A204.1 (cell line): ENCODE results near the gene POU2AF1.
A peak's percentile ranks its signal among the peaks of the same experiment; 100 is the strongest.

ENCODE experiments used
- FAIRE-seq: peaks from 2 replicates; lab custom pipeline; 2012; peaks lifted over from hg19 to GRCh38; lab: Jason Lieb, UNC

The POU2AF1 gene

GRCh38 chr11:111360150-111361043 lies 18.7 kb downstream of the POU2AF1 start:
- FAIRE-seq: no peak

DNA sequence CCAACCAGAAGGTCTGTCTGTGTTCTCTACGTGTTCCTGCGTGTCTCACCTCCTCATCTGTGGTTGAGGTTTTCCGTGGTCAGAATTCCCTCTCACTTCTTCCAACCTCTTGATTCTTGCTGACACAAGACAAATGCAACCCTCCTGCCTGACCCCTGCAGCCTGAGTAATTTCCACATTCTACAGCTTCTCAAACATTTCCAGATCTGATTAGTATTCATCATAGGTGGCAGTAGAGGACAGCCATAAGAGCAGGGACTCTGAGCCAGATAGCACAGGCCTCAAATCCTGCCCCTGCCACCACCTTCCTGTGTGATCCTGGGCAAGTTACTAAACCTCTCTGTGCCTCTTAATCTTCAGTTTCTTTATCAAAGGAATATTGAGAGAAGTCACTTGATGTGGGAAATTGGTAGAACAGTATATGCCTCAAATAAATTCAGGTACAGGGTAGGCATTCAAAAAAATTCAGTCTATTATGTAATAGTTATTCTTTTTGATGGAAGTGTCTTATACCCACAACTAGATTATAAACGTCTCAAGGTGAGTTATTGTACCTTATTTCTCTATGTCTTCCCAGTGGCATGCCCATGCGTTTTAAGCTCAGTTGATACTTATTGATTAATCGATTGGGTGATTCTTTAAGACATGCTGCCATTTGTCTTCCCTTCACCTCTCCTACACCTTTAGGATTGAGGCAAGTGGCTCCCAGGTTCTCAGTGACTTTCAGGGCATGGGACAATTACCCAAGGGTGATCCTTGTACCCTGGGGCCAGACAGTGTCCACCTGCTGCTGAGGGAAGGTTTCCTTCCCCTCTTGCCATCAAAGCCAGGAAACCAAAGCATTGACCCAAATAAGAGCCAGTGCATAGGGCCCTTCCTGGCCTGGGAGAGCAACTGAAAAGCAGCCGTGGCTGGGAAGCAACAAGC lies 19.6 kb downstream of the POU2AF1 start:
- FAIRE-seq: no peak

DNA sequence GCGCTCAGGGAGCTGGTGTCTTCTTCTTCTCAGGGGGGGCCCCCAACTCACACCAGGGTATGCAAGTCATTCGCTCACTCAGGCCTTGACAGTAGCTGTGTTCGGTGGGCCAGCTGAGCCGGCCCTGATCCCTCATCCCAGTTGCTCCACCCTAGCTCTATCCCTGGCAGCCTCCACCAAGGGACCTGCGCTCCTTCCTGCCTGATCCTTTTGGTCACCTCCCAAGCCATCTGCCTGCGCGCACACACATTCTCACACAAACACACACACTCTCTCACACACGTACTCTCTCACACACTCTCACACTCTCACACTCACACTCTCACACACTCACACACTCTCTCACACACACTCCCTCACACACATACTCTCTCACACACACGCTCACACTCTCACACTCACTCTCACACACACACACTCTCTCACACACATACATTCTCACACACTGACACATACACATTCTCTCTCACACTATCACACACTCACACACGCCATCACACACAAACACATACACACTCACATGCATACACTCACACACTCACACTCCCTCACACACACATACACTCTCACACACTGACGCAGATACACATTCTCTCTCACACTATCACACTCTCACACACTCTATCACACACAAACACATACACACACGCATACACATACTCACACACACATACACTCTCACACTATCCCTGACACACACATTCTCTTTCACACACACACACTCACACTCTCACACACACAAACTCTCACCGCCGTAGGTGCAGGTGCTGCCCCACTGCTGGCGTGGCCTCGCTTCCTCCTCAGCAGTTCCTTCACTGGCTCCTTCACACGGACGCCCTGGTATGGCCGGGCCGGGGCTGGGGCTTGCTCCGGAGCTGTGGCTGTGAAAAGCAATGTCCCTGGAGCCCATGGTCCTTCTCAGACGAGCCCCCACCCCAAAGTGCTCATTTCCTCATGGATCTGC lies 20.8 kb downstream of the POU2AF1 start:
- FAIRE-seq: no peak

GRCh38 chr11:111357150-111358037 lies 21.7 kb downstream of the POU2AF1 start:
- FAIRE-seq: no peak

DNA sequence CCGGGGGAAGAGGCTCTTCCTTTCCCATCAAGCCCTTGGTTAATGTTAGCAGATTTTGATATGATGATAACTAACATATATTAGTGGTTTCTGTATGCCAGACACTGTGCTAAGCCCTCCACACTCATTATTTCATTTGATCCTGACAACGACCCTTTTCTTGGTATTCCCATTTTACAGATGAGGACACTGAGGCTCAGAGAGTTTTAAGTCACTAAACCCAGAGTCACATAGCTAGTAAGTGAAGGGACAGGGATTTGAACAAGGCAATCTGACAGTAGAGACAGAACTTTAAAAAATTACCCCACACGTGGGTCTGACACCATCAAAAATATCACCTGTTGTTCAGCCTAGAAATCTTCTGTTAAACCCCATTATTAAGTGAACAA lies 22.4 kb downstream of the POU2AF1 start:
- no peak for FAIRE-seq

DNA sequence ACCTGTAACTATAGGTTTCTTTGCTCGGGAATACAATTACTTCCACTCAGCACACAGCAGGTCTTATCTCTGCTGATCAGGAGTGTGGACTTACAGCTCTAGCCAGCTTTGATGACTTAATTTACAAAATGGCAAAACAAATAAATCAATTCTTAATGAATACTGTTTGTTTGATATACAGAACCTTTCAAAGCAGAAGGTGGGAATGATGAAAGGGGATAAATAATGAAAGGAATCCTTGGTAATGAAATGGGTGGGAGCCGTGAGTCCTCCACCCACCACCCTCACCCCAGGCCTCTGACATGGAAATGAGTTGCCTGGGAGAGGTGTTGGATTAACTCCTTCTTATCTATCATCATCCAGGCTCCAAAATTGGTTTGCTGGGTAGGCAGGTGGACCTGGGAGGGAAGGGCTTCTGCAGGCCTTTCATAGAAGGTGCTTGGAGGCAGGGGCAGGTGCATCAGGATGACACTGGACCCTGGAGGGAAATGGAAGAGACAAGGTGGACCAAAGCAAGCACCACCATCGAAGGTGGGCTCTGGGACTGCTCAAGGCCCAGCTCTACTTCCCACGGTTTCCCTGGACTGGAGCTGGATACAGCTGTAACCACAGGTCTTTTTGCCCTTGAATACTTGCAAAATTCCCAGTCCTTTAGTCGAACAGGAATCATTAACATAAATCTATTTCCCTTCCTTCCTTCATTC lies 23.0 kb downstream of the POU2AF1 start:
- FAIRE-seq: no peak

DNA sequence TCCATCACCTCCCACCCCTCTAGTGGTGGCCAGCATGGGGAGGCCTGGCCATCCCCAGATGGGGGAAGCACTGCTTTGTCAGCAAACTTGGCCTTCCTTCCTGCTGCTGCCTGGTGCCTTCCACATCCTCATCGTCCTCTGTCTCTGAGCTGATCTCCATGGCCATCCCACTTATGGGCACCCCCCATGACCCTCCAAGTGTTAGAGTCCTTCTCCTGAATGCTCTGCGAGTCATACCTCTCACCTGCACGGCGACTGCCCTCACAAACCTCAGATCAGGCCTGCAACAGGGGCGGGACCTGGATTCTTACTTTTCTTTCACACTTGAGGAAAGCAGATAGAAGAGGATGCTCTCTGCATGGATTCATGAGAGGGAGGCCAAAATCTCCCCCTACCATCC lies 24.0 kb downstream of the POU2AF1 start:
- FAIRE-seq: no peak

- no peak for FAIRE-seq
These were observed 24.5 kb downstream of the POU2AF1 start for GRCh38 chr11:111354601-111354891.

- no peak for FAIRE-seq
These were observed 25.1 kb downstream of the POU2AF1 start for GRCh38 chr11:111353776-111354600.

- FAIRE-seq: no peak
These were observed 26.0 kb downstream of the POU2AF1 start for GRCh38 chr11:111352935-111353710.

DNA sequence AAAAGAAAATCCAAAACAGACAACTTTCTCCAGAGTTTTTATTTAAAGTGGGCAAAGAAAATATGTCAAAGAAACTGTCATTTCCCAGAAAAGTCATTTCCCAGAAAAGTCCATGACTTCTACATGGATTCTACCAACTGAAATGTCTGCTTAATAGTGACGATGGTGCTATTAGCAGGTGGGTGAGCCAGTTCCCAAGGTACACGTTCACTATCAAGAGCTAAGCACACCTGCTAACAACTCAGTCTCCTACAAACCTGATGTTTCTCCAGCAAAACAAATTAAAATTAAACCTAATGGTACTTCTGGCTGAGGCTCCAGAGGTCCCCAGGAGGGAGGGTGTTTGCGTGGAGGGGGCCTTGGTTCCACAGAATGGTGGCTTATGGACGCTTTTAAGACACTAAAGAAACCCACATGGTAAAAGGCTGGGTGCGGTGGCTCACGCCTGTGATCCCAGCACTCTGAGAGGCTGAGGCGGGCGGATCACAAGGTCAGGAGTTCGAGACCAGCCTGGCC lies 26.8 kb downstream of the POU2AF1 start:
- no peak for FAIRE-seq

- no peak for FAIRE-seq
These were observed 27.6 kb downstream of the POU2AF1 start for GRCh38 chr11:111351374-111352055.

DNA sequence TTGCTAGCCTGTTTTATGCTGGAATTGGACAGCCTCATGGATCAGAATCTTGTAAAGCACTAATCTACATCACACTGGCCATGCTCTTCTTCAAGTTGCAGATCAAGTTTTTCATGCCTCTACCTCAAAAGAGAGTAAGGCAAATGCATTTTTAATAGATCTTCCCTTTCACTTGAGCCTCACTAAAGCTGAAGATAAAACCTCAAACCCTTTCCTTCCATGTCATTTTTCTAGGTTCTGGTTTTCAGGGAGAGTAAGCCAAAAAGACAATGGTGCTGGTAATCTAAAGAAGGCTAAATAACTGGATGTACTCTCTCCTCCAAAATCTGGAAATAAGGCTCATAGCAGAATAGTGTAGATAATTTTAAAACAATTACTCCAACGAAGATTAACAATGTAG lies 28.3 kb downstream of the POU2AF1 start:
- FAIRE-seq: no peak

DNA sequence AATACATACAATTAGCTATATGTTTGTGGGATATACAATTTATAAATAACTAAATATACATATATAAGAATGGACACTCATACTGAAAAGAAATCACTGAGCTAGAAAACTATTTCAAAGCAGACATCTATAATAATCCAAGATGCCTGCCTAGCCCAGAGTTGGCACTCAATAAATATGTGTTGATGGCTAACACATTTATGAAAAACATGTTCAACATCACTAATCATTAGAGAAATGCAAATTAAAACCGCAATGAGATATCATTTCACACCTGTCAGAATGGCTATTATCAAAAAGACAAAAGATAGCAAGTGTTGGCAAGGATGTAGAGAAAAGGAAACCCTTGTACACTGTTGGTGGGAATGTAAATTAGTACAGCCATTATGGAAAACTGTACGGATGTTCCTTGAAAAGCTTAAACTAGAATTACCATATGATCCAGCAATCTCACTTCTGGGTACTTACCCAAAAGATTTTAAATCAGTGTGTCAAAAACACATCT lies 29.8 kb downstream of the POU2AF1 start:
- FAIRE-seq: no peak

GRCh38 chr11:111348147-111348546 lies 30.9 kb downstream of the POU2AF1 start:
- peak; percentile 96 for FAIRE-seq

- no peak for FAIRE-seq
These were observed 31.4 kb downstream of the POU2AF1 start for GRCh38 chr11:111347723-111348115.

GRCh38 chr11:111347002-111347722 lies 31.9 kb downstream of the POU2AF1 start:
- FAIRE-seq: no peak
